ENCODE measurements around the gene LNP1.

Gene LNP1

GRCh38 chr3:100407977-100408532 lies 6.7 kb downstream of the LNP1 start:
- H3K79me2 ChIP-seq (ENCODE audit: insufficient read depth, low read length), result no peaks in the 10 kb centered on the region
- no peak for TF ChIP-seq EZH2phosphoT487 (conservative IDR thresholded peaks at IDR 0.05; ENCODE audit: low read length)
- TF ChIP-seq CTCF (IDR thresholded peaks at IDR 0.05; ENCODE audit: insufficient read depth, low read length, poor library complexity, severe bottlenecking), result no peak
- H3K4me3 ChIP-seq (ENCODE audit: insufficient read depth, low read length, poor library complexity, severe bottlenecking), result no peak overlapping the region
- no peaks in the 10 kb centered on the region for H4K20me1 ChIP-seq (ENCODE audit: low read depth, low read length)
- H3K9ac ChIP-seq (ENCODE audit: low read length), result no peak overlapping the region
- no peaks in the 10 kb centered on the region for H3K9me2 ChIP-seq (replicated peaks; ENCODE audit: insufficient read depth, low read length)
- no peaks in the 10 kb centered on the region for H3K36me3 ChIP-seq (ENCODE audit: low read length)
- no peak overlapping the region for H3K4me2 ChIP-seq (ENCODE audit: low read depth, low read length, poor library complexity, severe bottlenecking)
- H3K27ac ChIP-seq (ENCODE audit: low read depth, low read length), result no peak overlapping the region
- H2AFZ ChIP-seq (ENCODE audit: low read depth, low read length, severe bottlenecking), result no peak overlapping the region
- no peaks in the 10 kb centered on the region for H3K27me3 ChIP-seq (ENCODE audit: low read length)
- no peaks in the 10 kb centered on the region for H3F3A ChIP-seq (ENCODE audit: insufficient read depth)
- no peaks in the 10 kb centered on the region for H3K9me3 ChIP-seq (ENCODE audit: insufficient read depth, low read length)

GRCh38 chr3:100411091-100411982 lies 10.0 kb downstream of the LNP1 start:
- no peaks in the 10 kb centered on the region for H3K9me2 ChIP-seq (replicated peaks; ENCODE audit: insufficient read depth, low read length)
- TF ChIP-seq EZH2phosphoT487 (conservative IDR thresholded peaks at IDR 0.05; ENCODE audit: low read length) (no peak), CTCF (IDR thresholded peaks at IDR 0.05; ENCODE audit: insufficient read depth, low read length, poor library complexity, severe bottlenecking) (no peak)
- H3K4me2 ChIP-seq (ENCODE audit: low read depth, low read length, poor library complexity, severe bottlenecking), result no peak overlapping the region
- no peaks in the 10 kb centered on the region for H3K27me3 ChIP-seq (ENCODE audit: low read length)
- no peak overlapping the region for H3K4me3 ChIP-seq (ENCODE audit: insufficient read depth, low read length, poor library complexity, severe bottlenecking)
- H2AFZ ChIP-seq (ENCODE audit: low read depth, low read length, severe bottlenecking), result no peak overlapping the region
- H4K20me1 ChIP-seq (ENCODE audit: low read depth, low read length), result no peaks in the 10 kb centered on the region
- no peaks in the 10 kb centered on the region for H3F3A ChIP-seq (ENCODE audit: insufficient read depth)
- H3K9me3 ChIP-seq (ENCODE audit: insufficient read depth, low read length), result no peaks in the 10 kb centered on the region
- no peaks in the 10 kb centered on the region for H3K36me3 ChIP-seq (ENCODE audit: low read length)
- no peaks in the 10 kb centered on the region for H3K79me2 ChIP-seq (ENCODE audit: insufficient read depth, low read length)
- no peak overlapping the region for H3K9ac ChIP-seq (ENCODE audit: low read length)
- no peak overlapping the region for H3K27ac ChIP-seq (ENCODE audit: low read depth, low read length)

- Histone ChIP-seq H3K27me3 (ENCODE audit: low read length) (no peaks in the 10 kb centered on the region), H3K4me2 (ENCODE audit: low read depth, low read length, poor library complexity, severe bottlenecking) (no peak overlapping the region), H3K9ac (ENCODE audit: low read length) (no peak overlapping the region), H3K27ac (ENCODE audit: low read depth, low read length) (no peak overlapping the region), H3K4me3 (ENCODE audit: insufficient read depth, low read length, poor library complexity, severe bottlenecking) (no peak overlapping the region), H3K9me3 (ENCODE audit: insufficient read depth, low read length) (no peaks in the 10 kb centered on the region), H3F3A (ENCODE audit: insufficient read depth) (no peaks in the 10 kb centered on the region), H2AFZ (ENCODE audit: low read depth, low read length, severe bottlenecking) (no peak overlapping the region), H3K79me2 (ENCODE audit: insufficient read depth, low read length) (no peaks in the 10 kb centered on the region), H3K9me2 (replicated peaks; ENCODE audit: insufficient read depth, low read length) (no peaks in the 10 kb centered on the region), H4K20me1 (ENCODE audit: low read depth, low read length) (no peaks in the 10 kb centered on the region), H3K36me3 (ENCODE audit: low read length) (no peaks in the 10 kb centered on the region)
- TF ChIP-seq EZH2phosphoT487 (conservative IDR thresholded peaks at IDR 0.05; ENCODE audit: low read length) (no peak), CTCF (IDR thresholded peaks at IDR 0.05; ENCODE audit: insufficient read depth, low read length, poor library complexity, severe bottlenecking) (no peak)
These were observed 11.7 kb downstream of the LNP1 start for GRCh38 chr3:100412912-100413590.

Data from SU-DHL-6 (cell line).